ENCODE measurements around the gene FBXL17.

The FBXL17 gene

DNA sequence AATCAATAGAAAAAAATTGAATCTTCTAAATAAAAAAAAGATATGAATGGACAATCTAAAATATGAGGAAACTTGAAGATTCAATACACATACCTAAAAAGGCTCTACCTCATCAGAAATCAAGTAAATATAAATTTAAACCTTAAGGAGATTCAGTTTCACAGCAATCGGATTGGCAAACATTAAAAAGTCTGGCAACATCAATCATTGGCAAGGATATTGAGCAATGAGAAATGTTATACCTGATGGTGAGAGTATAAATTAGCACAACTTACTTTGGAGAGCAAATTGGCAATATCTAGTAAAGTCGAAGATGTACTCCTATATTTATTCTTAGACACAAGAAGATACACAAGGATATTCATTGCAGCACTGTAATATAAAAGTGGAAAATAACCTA is 436.8 kb downstream of the FBXL17 start:
- DNase-seq: no peak

DNA sequence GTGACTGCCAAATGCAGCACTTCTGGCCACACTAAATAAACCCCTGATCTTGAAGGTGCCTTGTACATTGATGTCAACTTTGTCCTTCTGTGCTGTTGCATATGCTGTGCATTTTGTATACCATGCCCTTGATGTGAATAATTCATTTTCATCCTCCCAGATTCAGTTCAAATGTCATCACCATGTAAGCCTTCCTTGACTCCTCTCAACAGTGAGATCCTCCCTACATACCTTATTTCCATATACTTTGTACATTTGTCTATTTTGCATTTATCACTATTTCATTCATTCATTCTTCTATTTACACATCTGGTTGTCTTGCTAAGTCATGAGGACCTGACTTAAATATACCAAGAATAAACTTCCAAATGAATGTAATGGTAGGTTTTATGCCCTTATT is 438.0 kb downstream of the FBXL17 start:
- DNase-seq: no peak

DNA sequence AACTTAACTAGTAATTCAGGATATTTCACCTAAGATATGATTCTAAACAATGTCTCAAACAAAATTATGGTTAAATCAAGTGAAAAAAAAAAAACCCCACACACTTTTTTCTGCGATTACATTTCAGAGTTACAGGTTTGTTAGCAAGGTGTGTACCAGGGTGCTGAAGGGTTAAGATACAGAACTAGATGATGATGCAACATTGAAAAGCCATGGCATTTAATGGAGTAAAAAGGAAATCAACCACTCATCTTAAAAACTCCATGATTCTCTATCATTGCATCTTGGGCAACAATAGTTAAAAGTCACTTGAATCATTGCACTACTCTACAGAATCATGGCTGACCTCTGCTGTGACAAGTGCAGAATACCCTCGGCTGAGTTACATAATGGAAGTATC is 440.9 kb downstream of the FBXL17 start:
- no peak for DNase-seq

DNA sequence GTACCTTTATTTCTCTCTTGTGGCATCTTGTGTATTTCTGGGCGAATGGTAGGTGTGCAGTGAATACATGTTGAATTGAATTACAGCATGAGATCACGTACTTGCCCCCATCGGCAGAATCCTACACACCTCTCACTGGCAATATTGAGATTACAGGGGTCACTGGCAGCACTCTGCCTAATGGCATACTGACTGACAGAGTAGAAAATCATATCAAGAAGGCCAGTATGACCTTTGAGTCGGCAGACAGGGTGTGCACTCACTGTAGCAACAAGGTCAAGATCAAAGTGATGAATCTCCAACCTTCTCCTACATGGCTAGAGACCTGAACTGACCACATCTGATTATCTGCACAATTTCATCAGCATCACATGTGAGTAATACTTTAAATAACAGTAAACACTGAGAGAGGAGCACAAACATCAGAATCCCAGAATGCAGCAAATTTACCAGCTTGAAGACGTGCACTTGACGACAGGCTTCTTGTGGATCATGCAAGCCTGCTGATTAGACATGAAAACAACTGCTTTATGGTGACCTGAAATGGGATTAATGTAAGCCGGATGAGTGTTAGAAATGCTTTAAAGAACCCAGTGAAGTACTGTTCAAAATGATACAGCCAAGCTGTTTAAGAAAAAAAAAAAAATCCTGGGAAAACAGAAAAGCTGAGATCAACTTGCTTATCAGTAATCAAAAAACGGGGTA is 444.1 kb downstream of the FBXL17 start:
- no peak for DNase-seq

DNA sequence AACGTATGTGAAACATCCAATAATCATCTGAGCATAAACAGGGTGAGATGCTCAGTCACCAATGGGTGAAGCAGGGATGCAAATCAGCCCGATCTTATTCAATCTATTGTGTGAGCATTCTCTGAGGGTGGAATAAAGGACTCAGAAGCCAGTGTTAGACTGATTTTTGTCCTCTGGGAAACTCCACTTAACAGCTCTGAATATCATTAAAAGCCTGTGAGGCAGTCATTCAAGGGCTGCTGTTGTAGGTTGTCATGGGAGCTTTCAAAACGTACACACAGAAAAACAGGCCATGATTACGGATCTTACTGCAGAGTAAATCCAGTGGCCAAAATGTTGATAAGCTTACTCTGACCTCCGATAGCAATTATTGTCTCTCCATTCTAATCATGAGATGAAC is 444.7 kb downstream of the FBXL17 start:
- no peak for DNase-seq

DNA sequence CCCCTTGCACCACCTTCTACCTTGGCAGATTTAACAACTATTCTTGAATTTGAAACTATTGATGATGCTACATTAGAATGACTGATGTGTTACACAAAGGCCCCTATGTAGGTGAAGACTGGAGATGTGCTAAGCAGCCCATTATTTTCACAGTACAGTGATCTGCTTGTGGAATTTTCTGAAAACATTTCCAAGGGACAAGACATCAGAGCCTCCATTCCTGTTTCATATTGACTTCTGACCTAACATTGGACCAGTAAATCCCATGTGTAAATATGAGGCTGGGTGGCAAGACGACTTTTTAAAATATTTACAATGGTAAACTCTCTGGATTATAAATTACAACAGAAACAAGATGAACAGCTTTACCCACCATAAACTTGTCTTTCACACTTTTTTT is 445.4 kb downstream of the FBXL17 start:
- DNase-seq: no peak

DNA sequence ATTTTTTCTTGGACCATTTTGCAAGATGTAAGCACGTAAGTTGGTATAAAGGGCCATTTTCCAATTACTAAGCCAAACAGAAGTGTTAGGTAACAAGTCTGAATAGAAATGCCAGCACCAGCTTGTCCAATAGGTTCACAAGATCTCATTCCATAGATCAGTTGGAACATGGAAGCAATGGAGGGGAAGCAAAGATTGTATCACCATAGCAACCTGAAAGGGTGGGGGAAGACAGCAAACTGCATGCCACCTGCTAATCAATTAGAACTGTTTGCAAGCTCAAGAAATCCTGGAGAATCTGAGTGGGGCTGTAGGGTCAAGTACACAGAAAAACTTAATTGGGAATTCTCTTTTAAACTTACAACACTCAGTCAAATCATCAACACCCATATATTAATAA is 446.3 kb downstream of the FBXL17 start:
- no peak for DNase-seq

DNA sequence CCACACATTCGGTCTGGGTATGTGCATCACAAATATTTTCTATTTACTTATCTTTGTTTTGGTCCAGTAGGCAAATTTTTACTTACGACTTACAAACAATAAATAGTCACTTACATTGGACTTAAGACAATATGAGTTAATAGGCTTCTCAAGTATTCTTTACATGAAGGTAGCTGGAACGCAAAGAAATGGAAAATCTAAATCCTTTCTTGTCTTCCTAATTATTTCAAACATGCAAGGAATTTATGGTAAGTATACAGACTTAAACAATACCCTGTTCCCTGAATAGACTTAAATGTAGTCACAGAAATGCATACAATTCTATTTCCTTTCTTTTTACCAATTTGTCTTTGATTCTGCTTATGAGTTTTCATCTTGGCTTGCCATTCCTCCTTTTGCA is 448.6 kb downstream of the FBXL17 start:
- DNase-seq: no peak

DNA sequence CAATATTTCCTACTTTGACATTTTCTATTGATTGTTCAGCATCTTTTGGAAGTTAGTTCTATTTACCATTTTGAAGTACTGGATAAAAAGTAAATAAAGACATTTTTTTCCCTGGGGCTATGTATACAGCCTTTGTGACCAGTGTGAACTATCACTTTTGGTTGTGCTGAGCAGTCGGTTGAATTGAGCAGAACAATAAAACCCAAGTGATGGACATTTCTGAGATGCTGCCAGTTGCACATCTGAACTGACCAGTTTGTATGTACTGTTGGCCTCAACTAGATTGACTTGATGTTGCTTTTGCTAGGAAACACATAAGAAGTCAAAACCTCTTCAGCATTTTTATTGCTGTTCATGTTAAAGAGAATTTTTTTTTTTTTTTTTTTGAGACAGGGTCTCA is 451.0 kb downstream of the FBXL17 start:
- DNase-seq: no peak

DNA sequence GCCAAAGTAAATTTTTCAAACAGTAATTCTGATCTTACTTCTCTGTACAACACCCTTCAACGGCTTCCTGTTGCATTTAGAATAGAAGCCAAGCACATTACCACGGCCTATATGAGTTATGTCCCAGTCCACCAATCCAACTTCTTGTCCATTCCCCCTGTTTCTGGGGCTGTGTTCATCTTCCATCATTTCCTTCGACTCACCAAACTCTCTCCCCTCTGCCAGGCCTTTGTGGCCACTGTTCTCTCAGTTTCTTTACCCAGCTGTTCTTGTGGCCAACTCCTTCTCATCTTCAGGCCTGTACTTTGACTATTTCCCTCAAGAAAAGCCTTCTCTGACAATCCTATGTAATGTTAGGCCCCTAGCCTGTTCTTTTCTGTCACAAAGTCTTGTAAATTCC is 451.8 kb downstream of the FBXL17 start:
- no peak for DNase-seq

DNA sequence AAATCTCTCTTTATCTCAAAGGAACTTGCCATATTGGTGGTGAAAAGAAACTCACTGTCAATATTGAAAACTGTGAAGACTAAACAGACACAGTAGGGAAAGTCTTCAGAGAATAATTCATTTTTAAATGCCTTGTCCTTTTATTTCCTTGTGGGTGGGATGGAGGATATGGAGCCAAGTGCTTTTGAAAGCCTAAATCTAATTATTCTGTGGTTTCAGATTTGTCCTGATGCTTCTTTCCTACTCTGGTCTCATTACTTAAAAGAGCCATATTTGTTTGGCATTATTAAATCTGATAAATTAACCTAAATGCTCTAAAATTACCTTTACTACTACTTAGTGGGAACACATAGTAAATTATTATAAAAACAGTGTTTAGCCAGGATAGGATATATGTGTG is 452.8 kb downstream of the FBXL17 start:
- DNase-seq: no peak

DNA sequence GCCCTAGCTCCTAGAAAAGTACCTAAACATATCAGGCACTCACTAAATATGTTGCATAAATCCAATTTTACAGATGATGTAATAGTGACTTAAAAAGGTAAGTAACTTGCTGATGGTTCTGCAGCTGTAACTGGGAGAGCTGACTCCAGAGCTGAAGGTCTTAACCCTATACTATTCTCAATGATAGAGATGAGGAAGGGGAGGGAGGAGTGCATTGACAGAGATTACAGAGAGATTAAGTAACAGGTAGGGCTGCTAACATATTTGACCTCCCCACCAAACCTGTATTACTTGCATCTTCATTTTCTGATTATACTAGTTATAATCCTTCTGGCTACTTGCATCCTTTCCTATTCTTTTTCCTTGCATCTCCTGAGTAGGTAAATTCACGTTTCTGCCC is 455.8 kb downstream of the FBXL17 start:
- no peak for DNase-seq

DNA sequence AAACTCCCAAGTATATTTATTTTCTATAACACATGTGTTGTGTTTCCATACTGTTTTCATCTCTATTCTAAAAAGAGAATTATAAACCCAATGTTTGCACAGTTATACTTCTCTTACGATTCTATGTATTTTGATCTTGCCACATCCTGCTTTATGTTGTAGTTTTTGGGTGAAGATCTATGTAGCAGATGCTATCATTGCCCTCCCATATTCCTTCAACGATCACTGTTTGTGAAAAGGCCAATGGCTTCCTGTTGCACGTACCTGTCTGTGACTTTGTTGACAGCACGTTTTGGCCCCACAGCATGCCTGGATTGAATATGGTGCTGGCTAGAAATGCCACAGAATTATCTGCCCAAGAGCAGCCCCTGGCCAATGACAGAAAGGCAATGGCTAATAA is 456.7 kb downstream of the FBXL17 start:
- DNase-seq: no peak

DNA sequence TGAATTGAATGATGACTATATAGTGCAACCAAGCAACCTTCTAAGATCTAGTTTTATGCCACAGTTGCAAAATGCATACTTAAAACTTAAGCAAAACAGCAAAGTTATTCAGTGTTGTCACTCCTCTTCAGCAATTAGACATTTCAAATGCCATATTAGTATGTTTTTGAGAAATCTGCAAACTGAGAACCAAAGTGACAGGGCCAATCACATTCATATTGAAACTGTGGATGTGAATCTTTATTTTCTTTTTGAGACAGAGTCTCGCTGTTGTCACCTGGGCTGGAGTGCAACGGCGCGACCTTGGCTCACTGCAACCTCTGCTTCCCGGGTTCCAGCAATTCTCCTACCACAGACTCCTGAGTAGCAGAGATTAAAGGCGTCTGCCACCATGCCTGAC is 461.9 kb downstream of the FBXL17 start:
- DNase-seq: no peak

DNA sequence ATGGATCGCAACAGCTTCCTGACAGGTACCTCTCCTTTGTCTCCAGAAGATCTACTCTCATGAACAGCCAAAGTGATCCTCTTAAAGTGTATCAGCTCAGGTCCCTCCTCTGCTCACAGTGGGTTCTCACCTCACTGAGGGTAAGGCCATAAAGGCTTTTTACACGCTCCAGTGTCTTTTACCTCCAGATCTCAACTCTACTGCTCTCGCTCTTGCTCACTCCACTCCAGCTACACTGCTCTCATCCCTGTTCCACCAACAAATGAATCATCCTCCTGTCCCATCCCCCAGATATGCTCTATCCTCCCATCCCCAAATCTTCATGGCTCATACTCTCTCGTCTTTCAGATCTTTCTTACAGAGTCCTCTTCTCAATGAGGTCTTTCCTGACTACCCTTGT is 462.5 kb downstream of the FBXL17 start:
- DNase-seq: no peak

DNA sequence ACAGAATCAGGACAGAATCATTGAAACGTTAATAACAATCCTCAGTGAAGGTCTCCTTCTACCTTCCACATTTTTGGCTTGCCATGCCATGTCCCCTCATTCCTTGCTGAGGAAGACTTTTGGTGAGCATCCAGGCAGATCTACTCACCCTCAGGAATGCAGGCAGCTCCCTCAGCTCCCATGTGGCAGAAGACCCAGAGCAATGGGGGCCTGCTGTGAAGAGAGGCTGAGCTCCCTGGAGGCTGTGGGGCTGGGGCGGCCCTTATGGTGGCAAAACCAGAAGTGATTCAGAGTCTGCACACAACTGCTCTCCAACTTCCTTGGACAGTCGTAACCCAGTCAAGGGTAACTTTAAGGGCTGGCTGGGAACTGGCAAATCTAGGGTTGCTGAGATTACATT is 463.9 kb downstream of the FBXL17 start:
- DNase-seq: no peak

DNA sequence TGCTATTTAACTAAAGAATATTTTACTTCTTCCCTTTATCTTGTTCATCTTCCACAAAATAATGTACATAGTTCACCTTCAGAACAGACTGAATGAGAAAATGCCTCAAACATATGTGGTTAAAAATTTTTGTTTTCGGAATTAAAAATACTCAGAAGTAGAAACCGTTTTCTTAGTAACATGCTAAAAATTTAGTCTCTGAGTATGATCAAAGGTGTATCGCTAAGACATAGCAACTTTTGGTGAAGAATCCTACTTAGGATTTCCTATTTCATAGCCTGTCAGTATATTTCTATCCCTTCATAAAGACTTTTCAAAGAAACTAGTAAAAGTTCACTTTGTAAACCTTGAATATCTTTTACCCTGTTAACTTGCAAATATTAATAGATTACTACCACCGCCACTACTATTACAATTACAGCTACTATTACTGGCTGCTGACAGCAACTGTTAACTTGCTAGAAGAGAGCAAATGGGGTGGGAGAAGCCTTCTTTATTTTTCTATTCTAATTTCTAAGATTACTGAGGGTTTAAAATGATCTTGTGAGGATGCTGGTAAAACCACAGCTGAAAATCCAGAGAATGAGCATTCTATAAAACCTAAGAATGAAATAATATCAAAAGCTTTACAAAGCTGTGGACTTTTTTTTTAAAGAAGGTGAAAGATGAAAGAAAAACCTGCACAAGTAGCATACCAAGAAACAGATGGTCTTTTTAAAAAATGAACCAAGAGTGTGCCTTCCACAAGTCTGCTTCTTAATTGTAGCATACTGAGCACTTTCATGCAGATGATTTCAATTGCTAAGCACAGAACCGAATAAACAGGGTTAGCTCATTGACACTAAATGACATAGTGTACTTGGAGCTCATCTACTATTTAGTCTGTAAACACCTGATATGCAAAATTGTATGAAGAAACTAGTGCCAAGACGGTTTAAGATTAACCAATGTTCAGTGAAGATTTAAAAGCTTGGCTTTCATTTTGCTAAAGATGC is 464.9 kb downstream of the FBXL17 start:
- DNase-seq: no peak

DNA sequence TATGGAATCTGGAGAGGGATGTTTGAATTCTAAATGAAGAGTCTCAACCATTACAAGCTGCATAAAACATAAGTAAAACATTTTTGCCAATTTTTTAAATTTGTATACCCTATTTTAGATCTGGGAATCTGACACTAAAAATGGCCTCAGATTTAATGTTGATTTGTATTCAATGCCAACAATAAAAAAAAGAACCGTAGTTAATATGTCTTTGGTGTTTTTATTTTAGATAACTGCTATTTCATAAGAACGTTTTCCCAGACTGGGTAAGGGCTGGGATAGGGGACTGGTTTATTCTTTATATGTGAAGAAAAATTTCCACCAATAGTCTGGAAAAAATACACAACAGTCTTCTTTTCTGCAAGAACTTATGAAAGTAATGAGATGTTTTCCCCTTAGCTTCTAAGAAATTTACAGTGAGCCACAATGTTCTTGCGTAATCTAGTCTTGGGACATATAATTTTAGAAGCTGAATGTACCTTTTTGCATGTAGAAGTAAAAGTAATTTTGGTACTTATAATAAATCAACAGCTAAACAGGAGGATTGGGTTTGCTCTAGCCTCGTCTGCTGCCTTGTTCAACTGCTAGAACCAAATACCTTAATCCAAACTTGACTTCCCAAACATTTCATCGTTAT is 466.6 kb downstream of the FBXL17 start:
- DNase-seq: no peak

DNA sequence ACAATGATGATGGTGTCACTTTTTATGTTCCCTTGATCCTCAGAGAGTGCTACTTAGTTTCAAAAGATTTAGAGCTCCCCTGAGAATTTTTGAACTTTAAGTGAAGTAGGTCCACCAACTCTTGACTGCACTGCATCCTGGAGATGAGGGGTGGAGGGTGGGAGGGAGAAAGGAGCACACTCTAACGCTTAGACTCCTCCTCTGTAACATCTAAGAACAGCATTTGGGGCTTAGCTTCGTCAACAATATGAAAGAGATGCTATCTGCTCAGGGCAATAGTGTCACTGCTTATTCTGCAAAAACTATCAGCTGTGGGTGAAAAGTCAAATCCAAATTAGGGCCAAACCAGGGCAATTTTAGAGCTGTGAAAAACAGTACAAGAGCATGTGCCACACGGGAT is 468.4 kb downstream of the FBXL17 start:
- DNase-seq: no peak

DNA sequence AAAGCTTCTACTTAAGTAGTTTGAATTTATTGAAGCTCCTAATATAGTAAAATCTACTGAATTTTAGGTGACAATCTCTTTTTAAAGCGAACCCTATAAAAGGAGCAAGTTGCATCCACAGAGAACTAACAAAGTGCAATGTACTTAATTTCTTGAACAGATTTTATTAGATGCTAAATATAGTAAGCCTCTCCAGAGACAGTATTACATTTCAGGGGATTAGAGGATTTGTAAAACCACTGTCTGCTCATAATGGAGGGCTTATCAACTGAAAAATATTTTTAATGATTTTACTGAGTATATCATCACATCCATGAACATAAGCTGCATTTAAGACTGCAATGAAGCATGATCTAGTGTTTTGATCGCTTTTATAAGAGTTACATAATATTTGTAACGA is 481.2 kb downstream of the FBXL17 start:
- DNase-seq: no peak

DNA sequence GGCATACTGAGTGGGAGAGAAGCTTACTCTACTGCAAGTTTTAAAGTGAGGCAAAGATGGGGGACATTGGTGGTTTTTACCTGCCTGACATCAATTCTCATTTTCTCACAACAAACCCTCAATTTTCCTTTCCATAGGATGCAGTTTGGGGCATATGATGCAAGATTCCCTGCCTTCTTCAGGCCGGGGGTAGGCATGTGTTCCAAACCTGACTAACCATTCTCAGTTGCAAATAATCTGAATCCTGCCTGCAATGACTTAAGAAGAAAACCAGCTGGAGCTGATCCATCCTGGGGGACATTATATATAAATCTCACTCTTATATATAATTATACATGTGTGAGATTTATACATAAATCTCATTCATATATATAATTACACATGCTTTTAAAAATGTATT is 487.5 kb downstream of the FBXL17 start:
- DNase-seq: no peak

DNA sequence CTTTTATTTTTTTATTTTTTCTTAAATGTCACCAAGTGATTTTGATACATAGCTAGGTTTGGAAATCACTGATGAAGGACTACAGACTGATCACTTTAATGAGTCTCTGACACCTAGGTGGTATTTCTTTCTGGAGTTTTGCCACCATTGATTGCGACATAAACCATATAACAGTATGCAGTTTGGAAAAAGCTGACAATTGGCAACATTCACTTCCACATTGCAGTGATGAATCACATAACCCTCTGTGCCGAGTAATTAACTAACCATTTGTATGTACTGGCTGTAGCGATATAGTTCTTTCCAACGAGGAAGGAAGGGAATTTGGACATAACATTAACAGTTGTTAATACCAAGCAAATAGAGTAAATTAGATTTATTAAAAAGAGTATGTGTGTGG is 488.3 kb downstream of the FBXL17 start:
- no peak for DNase-seq

DNA sequence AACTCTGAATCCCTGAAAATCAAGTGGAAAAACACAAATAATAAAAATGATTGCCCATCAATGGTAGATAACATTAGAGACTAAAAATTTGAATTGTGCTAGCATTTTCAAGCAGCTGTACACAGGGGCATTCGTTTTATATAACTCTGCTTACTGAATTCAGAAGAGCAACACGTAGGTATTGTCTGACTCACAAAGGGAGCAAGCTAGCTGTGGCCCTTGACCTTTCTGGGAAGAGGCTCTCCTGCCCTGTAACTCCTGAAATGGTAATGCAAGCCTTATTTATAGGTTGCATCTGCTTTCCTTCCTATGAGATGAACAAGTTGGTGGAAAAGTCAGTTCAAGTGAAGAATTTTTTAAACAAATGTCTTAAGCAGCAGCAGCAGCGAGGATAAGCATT is 492.5 kb downstream of the FBXL17 start:
- no peak for DNase-seq

DNA sequence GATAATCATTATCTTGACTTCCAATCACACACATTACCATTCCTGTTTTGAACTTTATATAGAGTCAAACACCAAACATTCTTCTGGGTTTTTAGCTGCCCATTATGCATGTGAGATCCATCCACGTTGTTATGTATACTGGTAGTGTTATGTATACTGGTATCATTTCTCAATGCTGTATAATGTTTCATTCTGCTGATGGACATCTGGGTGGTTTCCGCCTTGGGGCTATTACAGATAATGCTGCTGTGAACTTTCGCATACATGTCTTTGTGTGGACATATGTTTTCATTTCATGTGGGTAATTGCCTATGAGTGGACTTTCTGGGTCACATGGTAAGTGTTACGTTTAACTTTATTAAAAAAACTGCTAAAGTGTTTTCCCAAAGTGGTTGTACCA is 493.4 kb downstream of the FBXL17 start:
- DNase-seq: no peak

Measured in CD4-positive, alpha-beta T cell treated with Interleukin-15 for 1 hour (primary cell).